GM13977 (cell line): ENCODE measurements around the gene SIX4.

ENCODE experiments used
- DNase-seq: peaks from one replicate; pipeline ENCODE4 v3.0.0; 2012; ENCODE audit warnings: low spot score
- CTCF ChIP-seq: IDR thresholded peaks from 2 replicates; pipeline ENCODE4 v1.5.1; 2012; ENCODE audit warnings: mild to moderate bottlenecking, control low read depth; ENCODE audit not compliant: insufficient read depth; ENCODE audit errors: extremely low read depth, missing control alignments
- in situ Hi-C: fragments of 300-500 bp; cut with MboI; formaldehyde crosslinking; loops from one replicate; pipeline ENCODE4 v1.12.0; 2022; ENCODE audit warnings: low sequenced_read_pairs, low pct_unique_long_range_greater_than_20kb, mixed read lengths, inconsistent platforms; ENCODE audit not compliant: unreplicated experiment

Gene SIX4

GRCh38 chr14:60670989-60671388, 53.2 kb downstream of the SIX4 start:
- no peak for DNase-seq
- in situ Hi-C loops, result no loop called here
- no peak for TF ChIP-seq CTCF

- in situ Hi-C loops, result loop anchor here (10.0 kb wide), 1 partner anchor 356 kb away; no protein-coding TSS in a partner anchor
- DNase-seq, result no peak
- no peak for TF ChIP-seq CTCF
Observed at GRCh38 chr14:60668431-60669112, 55.6 kb downstream of the SIX4 start.

GRCh38 chr14:60665177-60665550, 59.0 kb downstream of the SIX4 start:
- in situ Hi-C loops, result loop anchor here (10.0 kb wide), 1 partner anchor 360 kb away; no protein-coding TSS in a partner anchor
- TF ChIP-seq CTCF, result no peak
- DNase-seq, result no peak

GRCh38 chr14:60662982-60663381, 61.2 kb downstream of the SIX4 start:
- in situ Hi-C loops, result loop anchor here (10.0 kb wide), 1 partner anchor 362 kb away; no protein-coding TSS in a partner anchor
- DNase-seq, result no peak
- TF ChIP-seq CTCF, result no peak

DNA sequence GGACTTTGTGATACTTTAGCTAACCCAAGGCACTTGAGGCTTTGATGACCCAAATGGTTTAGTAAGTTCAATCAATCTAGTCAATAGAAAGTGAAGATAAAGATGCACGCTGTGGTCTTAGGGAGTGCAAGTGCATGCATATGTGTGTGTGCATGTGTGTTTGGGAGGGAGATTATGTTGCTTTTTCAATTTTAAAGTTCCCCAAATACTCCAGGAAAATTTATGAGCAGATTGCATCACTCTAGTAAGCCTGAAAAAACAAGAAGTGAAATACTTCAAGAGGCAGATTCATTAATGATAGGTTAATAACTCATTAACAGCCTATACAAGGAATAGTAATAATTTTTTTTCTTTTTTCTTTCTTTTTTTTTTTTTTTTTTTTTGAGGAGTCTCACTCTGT, 62.4 kb downstream of the SIX4 start:
- in situ Hi-C loops, result loop anchor here (10.0 kb wide), 1 partner anchor 363 kb away; no protein-coding TSS in a partner anchor
- DNase-seq, result no peak
- TF ChIP-seq CTCF, result no peak
